ENCODE results near the gene SLC9A3.

- no peak for TF ChIP-seq CTCF (IDR thresholded peaks at IDR 0.05)
- no peak for TF ChIP-seq POLR2A (IDR thresholded peaks at IDR 0.05)
These were observed 6.6 kb downstream of the SLC9A3 start for GRCh38 chr5:517535-518100.

All from esophagus squamous epithelium (tissue), 4 donors.